Trophoblast cell (in vitro differentiated cells and primary cell): ENCODE measurements around the gene IFNB1.

Source experiments
- DNase-seq, 2 donors: peaks; one replicate each; pipeline ENCODE4 v3.0.0-alpha.2; 2016
- H2AFZ ChIP-seq: 2 replicates; pipeline ENCODE4 v1.6.1; 2013; ENCODE audit warnings: low read length, moderate library complexity, mild to moderate bottlenecking; ENCODE audit not compliant: insufficient read depth, poor library complexity
- H2AK5ac ChIP-seq: 2 replicates; pipeline ENCODE4 v1.6.1; 2013; ENCODE audit warnings: mild to moderate bottlenecking, low read length
- H2BK120ac ChIP-seq: 2 replicates; pipeline ENCODE4 v1.6.1; 2013; ENCODE audit warnings: low read length, mild to moderate bottlenecking, moderate library complexity; ENCODE audit not compliant: insufficient read depth, poor library complexity
- H2BK12ac ChIP-seq: 2 replicates; pipeline ENCODE4 v1.6.1; 2013; ENCODE audit warnings: mild to moderate bottlenecking, low read length, moderate library complexity
- H2BK5ac ChIP-seq: 2 replicates; pipeline ENCODE4 v1.6.1; 2013; ENCODE audit warnings: low read length, low read depth, moderate library complexity, mild to moderate bottlenecking; ENCODE audit not compliant: poor library complexity
- H3K14ac ChIP-seq: 2 replicates; pipeline ENCODE4 v1.6.1; 2013; ENCODE audit warnings: mild to moderate bottlenecking, low read length
- H3K18ac ChIP-seq: 2 replicates; pipeline ENCODE4 v1.6.1; 2013; ENCODE audit warnings: mild to moderate bottlenecking, low read length
- H3K23ac ChIP-seq: 2 replicates; pipeline ENCODE4 v1.6.1; 2013; ENCODE audit warnings: low read length
- H3K27ac ChIP-seq: 2 replicates; pipeline ENCODE4 v1.5.1; 2013; ENCODE audit warnings: low read depth, mild to moderate bottlenecking, inconsistent platforms, low read length, moderate library complexity
- H3K27me3 ChIP-seq: 2 replicates; pipeline ENCODE4 v1.6.1; 2013; ENCODE audit warnings: inconsistent platforms, mild to moderate bottlenecking, low read length, moderate library complexity; ENCODE audit not compliant: insufficient read depth
- H3K36me3 ChIP-seq, 2 experiments: 1 replicate in 1 of 2; 2 replicates in 1 of 2; pipeline ENCODE4 v1.6.1; 2013; ENCODE audit warnings: low read length in 2 of 2, mild to moderate bottlenecking in 2 of 2, moderate library complexity in 1 of 2; ENCODE audit not compliant: insufficient read depth in 2 of 2, control insufficient read depth in 1 of 2
- H3K4ac ChIP-seq: 2 replicates; pipeline ENCODE4 v1.6.1; 2013; ENCODE audit warnings: low read depth, mild to moderate bottlenecking, low read length, moderate library complexity
- H3K4me1 ChIP-seq, 2 experiments: 1 replicate in 1 of 2; 2 replicates in 1 of 2; pipeline ENCODE4 v1.6.1; 2013; ENCODE audit warnings: low read length in 2 of 2, mild to moderate bottlenecking in 2 of 2, moderate library complexity in 1 of 2; ENCODE audit not compliant: insufficient read depth in 2 of 2, control insufficient read depth in 1 of 2
- H3K4me2 ChIP-seq: 2 replicates; pipeline ENCODE4 v1.6.1; 2013; ENCODE audit warnings: inconsistent platforms, mild to moderate bottlenecking, low read length, moderate library complexity
- H3K4me3 ChIP-seq: 2 replicates; pipeline ENCODE4 v1.5.1; 2013; ENCODE audit warnings: mild to moderate bottlenecking, low read depth, low read length, inconsistent platforms
- H3K79me1 ChIP-seq: one replicate; pipeline ENCODE4 v1.6.1; 2013; ENCODE audit warnings: low read length
- H3K79me2 ChIP-seq: 2 replicates; pipeline ENCODE4 v1.6.1; 2013; ENCODE audit warnings: low read length, mild to moderate bottlenecking; ENCODE audit not compliant: control insufficient read depth, insufficient read depth, poor library complexity
- H3K9ac ChIP-seq: 2 replicates; pipeline ENCODE4 v1.6.1; 2013; ENCODE audit warnings: mild to moderate bottlenecking, low read length
- H3K9me3 ChIP-seq: 2 replicates; pipeline ENCODE4 v1.6.1; 2013; ENCODE audit warnings: low read depth, mild to moderate bottlenecking, control low read depth, inconsistent platforms, low read length; ENCODE audit not compliant: insufficient read depth
- H4K12ac ChIP-seq: 2 replicates; pipeline ENCODE4 v1.6.1; 2013; ENCODE audit warnings: low read depth, mild to moderate bottlenecking, low read length, moderate library complexity
- H4K8ac ChIP-seq: 2 replicates; pipeline ENCODE4 v1.6.1; 2013; ENCODE audit warnings: low read depth, mild to moderate bottlenecking, low read length, moderate library complexity
- H4K91ac ChIP-seq: one replicate; pipeline ENCODE4 v1.6.1; 2013; ENCODE audit warnings: low read depth, mild to moderate bottlenecking, low read length, moderate library complexity
- WGBS: extraction: QIAGEN DNeasy Blood & Tissue Kit; methylation state at CpG from one replicate; pipeline ENCODE4 v1.1.7; 2013; ENCODE audit warnings: missing lambda C conversion rate; ENCODE audit not compliant: insufficient read length, insufficient coverage; ENCODE audit errors: extremely low coverage; 5-methylcytosine and 5-hydroxymethylcytosine counted together

IFNB1 gene

DNA sequence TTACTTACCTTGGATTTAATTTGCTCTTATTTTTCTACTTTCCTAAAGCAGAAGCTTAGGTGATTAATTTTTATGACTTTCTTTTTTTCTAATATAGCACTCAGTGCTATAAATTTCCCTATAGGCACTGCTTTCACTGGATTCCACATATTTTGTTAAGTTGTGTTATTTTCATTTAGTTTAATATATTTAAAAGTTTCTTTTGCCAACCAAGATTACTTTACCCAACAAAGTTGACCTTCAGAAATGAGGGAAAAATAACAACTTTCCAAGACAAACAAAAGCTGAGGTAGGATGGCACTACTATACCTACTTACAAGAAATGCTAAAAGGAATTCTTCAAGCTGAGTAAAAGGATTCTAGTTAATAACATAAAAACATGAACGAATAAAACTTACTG is 8.8 kb upstream of the IFNB1 start:
- no peaks in the 10 kb centered on the region for H3K36me3 ChIP-seq
- WGBS = no CpG with 5 or more reads among the region's 1 CpG

DNA sequence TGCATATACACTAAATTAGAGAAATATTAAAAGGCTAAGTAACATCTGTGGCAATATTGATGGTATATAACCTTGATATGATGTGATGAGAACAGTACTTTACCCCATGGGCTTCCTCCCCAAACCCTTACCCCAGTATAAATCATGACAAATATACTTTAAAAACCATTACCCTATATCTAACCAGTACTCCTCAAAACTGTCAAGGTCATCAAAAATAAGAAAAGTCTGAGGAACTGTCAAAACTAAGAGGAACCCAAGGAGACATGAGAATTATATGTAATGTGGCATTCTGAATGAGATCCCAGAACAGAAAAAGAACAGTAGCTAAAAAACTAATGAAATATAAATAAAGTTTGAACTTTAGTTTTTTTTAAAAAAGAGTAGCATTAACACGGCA is 7.3 kb upstream of the IFNB1 start:
- H2AFZ ChIP-seq = no peak overlapping the region
- no CpG with 5 or more reads among the region's 1 CpG for WGBS
- H3K9ac ChIP-seq = no peak overlapping the region

More for the DNA sequence above, 8.8 kb upstream of the IFNB1 start:
- Histone ChIP-seq H3K4me3 (no peak overlapping the region), H3K9me3 (peaks cover 2% of the 10 kb centered on the region), H3K14ac (no peak overlapping the region), H3K9ac (no peak overlapping the region), H2AK5ac (no peak overlapping the region), H4K91ac (no peak overlapping the region), H3K79me1 (peaks cover under 1% of the 10 kb centered on the region), H3K23ac (no peak overlapping the region), H4K12ac (no peak overlapping the region), H2AFZ (no peak overlapping the region), H2BK5ac (no peak overlapping the region), H3K18ac (no peak overlapping the region), H2BK12ac (no peak overlapping the region), H3K27ac (no peak overlapping the region), H2BK120ac (no peak overlapping the region), H3K4ac (no peak overlapping the region), H3K27me3 (no peaks in the 10 kb centered on the region), H4K8ac (no peak overlapping the region), H3K4me1 (no peaks in the 10 kb centered on the region), H3K79me2 (no peaks in the 10 kb centered on the region), H3K4me2 (no peak overlapping the region)
- no peak for DNase-seq

DNA sequence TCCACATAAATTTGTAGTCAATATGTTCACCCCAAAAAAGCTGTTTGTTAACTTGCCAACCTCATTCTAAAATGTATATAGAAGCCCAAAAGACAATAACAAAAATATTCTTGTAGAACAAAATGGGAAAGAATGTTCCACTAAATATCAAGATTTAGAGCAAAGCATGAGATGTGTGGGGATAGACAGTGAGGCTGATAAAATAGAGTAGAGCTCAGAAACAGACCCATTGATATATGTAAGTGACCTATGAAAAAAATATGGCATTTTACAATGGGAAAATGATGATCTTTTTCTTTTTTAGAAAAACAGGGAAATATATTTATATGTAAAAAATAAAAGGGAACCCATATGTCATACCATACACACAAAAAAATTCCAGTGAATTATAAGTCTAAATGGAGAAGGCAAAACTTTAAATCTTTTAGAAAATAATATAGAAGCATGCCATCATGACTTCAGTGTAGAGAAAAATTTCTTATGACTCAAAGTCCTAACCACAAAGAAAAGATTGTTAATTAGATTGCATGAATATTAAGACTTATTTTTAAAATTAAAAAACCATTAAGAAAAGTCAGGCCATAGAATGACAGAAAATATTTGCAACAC is 6.6 kb upstream of the IFNB1 start:
- Histone ChIP-seq H3K79me2 (no peaks in the 10 kb centered on the region), H3K36me3 (no peaks in the 10 kb centered on the region), H2BK120ac (no peak overlapping the region), H4K12ac (no peak overlapping the region), H4K8ac (no peak overlapping the region), H3K4me3 (no peak overlapping the region), H3K4ac (no peak overlapping the region), H4K91ac (no peak overlapping the region), H3K18ac (no peak overlapping the region), H3K9me3 (peaks cover 2% of the 10 kb centered on the region), H2AFZ (no peak overlapping the region), H2AK5ac (no peak overlapping the region), H3K14ac (no peak overlapping the region), H3K27me3 (no peaks in the 10 kb centered on the region), H3K27ac (no peak overlapping the region), H3K4me2 (no peak overlapping the region), H3K9ac (no peak overlapping the region), H3K79me1 (peaks cover 4% of the 10 kb centered on the region), H3K23ac (no peak overlapping the region), H2BK5ac (no peak overlapping the region), H2BK12ac (no peak overlapping the region), H3K4me1 (no peaks in the 10 kb centered on the region)
- no peak for DNase-seq

More for the DNA sequence above, 7.3 kb upstream of the IFNB1 start:
- Histone ChIP-seq H3K14ac (no peak overlapping the region), H3K18ac (no peak overlapping the region), H3K79me2 (no peaks in the 10 kb centered on the region), H3K4me2 (no peak overlapping the region), H3K23ac (no peak overlapping the region), H2BK120ac (no peak overlapping the region), H3K9me3 (peaks cover 2% of the 10 kb centered on the region), H4K12ac (no peak overlapping the region), H3K36me3 (no peaks in the 10 kb centered on the region), H3K4me1 (no peaks in the 10 kb centered on the region), H2BK12ac (no peak overlapping the region), H3K79me1 (peaks cover 4% of the 10 kb centered on the region), H3K27ac (no peak overlapping the region), H2AK5ac (no peak overlapping the region), H3K4ac (no peak overlapping the region), H4K91ac (no peak overlapping the region), H2BK5ac (no peak overlapping the region), H3K27me3 (no peaks in the 10 kb centered on the region), H4K8ac (no peak overlapping the region), H3K4me3 (no peak overlapping the region)
- DNase-seq = no peak

DNA sequence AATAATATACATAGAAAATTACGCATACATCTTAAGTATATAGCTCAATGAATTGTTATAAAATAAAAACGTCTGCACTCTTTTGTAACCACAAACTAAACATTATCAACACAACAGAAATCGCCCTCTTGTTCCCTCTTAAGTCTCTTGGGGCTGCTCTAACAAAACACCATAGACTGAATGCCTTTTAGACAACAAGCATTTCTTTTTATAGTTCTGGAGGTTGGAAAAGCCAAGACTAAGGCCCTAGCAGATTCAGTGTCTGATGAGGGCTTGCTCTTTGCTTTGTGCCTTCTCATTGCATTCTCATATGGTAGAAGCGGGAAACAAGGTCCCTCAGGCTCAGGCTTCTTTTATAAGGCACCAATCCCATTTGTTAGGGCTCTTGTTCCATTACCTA is 4.9 kb upstream of the IFNB1 start:
- H3K4ac ChIP-seq = no peak overlapping the region
- H2AFZ ChIP-seq = no peak overlapping the region
- H4K12ac ChIP-seq = no peak overlapping the region
- no peak overlapping the region for H3K9ac ChIP-seq
- H3K79me2 ChIP-seq = no peaks in the 10 kb centered on the region
- no peak overlapping the region for H2BK5ac ChIP-seq
- no peak overlapping the region for H3K4me3 ChIP-seq
- no peaks in the 10 kb centered on the region for H3K27me3 ChIP-seq
- H3K14ac ChIP-seq = no peak overlapping the region
- no peak overlapping the region for H3K23ac ChIP-seq
- no peak overlapping the region for H3K18ac ChIP-seq
- H3K27ac ChIP-seq = no peak overlapping the region
- peaks cover under 1% of the 10 kb centered on the region in 2 experiments for H3K4me1 ChIP-seq
- peaks cover 2% of the 10 kb centered on the region for H3K9me3 ChIP-seq
- H3K36me3 ChIP-seq = no peaks in the 10 kb centered on the region
- no peak overlapping the region for H3K4me2 ChIP-seq
- no peak overlapping the region for H2AK5ac ChIP-seq
- DNase-seq = no peak
- H2BK12ac ChIP-seq = no peak overlapping the region
- no peak overlapping the region for H4K8ac ChIP-seq
- H2BK120ac ChIP-seq = no peak overlapping the region
- H4K91ac ChIP-seq = no peak overlapping the region
- H3K79me1 ChIP-seq = peaks cover 4% of the 10 kb centered on the region
- WGBS = no CpG with 5 or more reads among the region's 4 CpGs
